ENCODE data around the gene VTI1B.

DNA sequence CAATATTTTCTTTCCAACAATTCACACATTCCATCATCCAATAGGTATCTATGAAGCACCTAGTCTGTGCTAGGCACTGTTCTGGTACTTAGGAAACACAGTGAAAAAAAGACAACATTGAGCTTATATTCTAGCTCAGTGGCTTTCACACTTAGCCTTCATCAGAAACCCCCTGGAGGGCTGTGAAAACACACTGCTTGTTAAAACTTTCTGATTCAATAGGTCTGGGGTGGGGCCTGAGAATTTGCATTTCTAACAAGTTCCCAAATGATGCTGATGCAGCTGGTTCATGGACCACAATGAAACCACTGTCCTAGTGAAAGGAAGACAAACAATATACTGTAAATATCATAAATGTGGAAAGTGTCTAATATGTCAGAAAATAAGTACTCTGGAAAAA is 5.9 kb downstream of the VTI1B start:
- TF ChIP-seq ZNF8 (CRISPR knock-in tag; IDR thresholded peaks at IDR 0.05) (no peak), ZC3H10 (CRISPR knock-in tag; IDR thresholded peaks at IDR 0.05) (no peak), GLIS3 (CRISPR knock-in tag; IDR thresholded peaks at IDR 0.05) (no peak), RARB (CRISPR knock-in tag; IDR thresholded peaks at IDR 0.05) (no peak)
- TF ChIP-seq, protein P1, sequence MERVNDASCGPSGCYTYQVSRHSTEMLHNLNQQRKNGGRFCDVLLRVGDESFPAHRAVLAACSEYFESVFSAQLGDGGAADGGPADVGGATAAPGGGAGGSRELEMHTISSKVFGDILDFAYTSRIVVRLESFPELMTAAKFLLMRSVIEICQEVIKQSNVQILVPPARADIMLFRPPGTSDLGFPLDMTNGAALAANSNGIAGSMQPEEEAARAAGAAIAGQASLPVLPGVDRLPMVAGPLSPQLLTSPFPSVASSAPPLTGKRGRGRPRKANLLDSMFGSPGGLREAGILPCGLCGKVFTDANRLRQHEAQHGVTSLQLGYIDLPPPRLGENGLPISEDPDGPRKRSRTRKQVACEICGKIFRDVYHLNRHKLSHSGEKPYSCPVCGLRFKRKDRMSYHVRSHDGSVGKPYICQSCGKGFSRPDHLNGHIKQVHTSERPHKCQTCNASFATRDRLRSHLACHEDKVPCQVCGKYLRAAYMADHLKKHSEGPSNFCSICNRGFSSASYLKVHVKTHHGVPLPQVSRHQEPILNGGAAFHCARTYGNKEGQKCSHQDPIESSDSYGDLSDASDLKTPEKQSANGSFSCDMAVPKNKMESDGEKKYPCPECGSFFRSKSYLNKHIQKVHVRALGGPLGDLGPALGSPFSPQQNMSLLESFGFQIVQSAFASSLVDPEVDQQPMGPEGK (CRISPR knock-in tag; IDR thresholded peaks at IDR 0.05; ENCODE audit: borderline replicate concordance) = no peak

Measured in SK-N-SH treated with all-trans-retinoic acid at 6 μM for 48 hours (cell line).